Measurements from ENCODE around the gene PLAAT3.

The PLAAT3 gene

GRCh38 chr11:63574856-63575602 is 39.2 kb downstream of the PLAAT3 start:
- H3K4me3 ChIP-seq (replicated peaks; ENCODE audit: low read depth, low read length) = peak overlapping the region; percentile 18
- TF ChIP-seq CTCF (IDR thresholded peaks at IDR 0.05; ENCODE audit: low read length, missing control alignments) = no peak
- peak; percentile 24 for DNase-seq (ENCODE audit: low read depth)

GRCh38 chr11:63573881-63574855 is 40.1 kb downstream of the PLAAT3 start:
- H3K4me3 ChIP-seq (replicated peaks; ENCODE audit: low read depth, low read length) = peak overlapping the region; percentile 18
- DNase-seq (ENCODE audit: low read depth) = peak; percentile 89
- no peak for TF ChIP-seq CTCF (IDR thresholded peaks at IDR 0.05; ENCODE audit: low read length, missing control alignments)

- H3K4me3 ChIP-seq (replicated peaks; ENCODE audit: low read depth, low read length) = no peak overlapping the region
- TF ChIP-seq CTCF (IDR thresholded peaks at IDR 0.05; ENCODE audit: low read length, missing control alignments) = no peak
- no peak for DNase-seq (ENCODE audit: low read depth)
Observed at GRCh38 chr11:63572026-63572688, 42.1 kb downstream of the PLAAT3 start.

- no peak for TF ChIP-seq CTCF (IDR thresholded peaks at IDR 0.05; ENCODE audit: low read length, missing control alignments)
- no peak overlapping the region for H3K4me3 ChIP-seq (replicated peaks; ENCODE audit: low read depth, low read length)
- DNase-seq (ENCODE audit: low read depth) = no peak
Observed at GRCh38 chr11:63569570-63569969, 44.7 kb downstream of the PLAAT3 start.

GRCh38 chr11:63567044-63567840 is 47.0 kb downstream of the PLAAT3 start:
- no peak for TF ChIP-seq CTCF (IDR thresholded peaks at IDR 0.05; ENCODE audit: low read length, missing control alignments)
- no peak overlapping the region for H3K4me3 ChIP-seq (replicated peaks; ENCODE audit: low read depth, low read length)
- DNase-seq (ENCODE audit: low read depth) = peak; percentile 84

- no peak for TF ChIP-seq CTCF (IDR thresholded peaks at IDR 0.05; ENCODE audit: low read length, missing control alignments)
- DNase-seq (ENCODE audit: low read depth) = no peak
- no peak overlapping the region for H3K4me3 ChIP-seq (replicated peaks; ENCODE audit: low read depth, low read length)
Observed at GRCh38 chr11:63564784-63565350, 49.4 kb downstream of the PLAAT3 start.

Measured in fibroblast of pulmonary artery (primary cell).